ENCODE results near the gene KIAA1549. TPM values are rescaled to one million over a fixed set of nuclear protein-coding genes. Genes with fewer than 3 reads are reported as not detected.

The KIAA1549 gene
- total and polyA plus RNA-seq, 12 donors: 0.49 to 2.1 (median 1.6) TPM

DNA sequence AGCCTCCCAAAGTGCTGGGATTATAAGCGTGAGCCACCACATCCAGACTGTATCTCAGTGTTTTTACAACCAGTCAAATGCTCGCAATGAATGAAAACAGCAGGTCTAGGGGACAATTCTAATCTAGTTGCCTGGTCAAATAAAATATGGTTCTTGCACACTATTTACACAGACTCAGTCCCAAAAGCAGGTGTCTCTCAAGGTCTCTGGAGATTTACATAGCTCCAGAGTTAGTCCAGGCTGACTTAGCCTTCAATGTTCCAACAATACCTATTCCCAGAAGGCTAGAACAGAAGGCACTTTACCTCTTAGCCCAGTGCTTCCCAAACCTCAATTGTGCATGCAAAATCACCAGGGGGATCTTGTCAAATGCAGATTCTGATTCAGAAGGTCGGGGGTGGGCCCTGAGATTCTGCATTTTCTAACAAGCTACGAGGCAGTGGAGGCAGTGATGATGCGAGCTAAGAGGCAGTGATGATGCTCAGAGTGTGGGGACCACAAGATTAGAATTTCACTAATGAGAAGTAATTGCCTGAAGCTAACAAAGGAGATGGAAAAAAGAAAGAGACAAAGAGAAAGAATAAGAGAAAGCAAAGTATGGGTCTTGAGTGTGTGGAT, 6.4 kb downstream of the KIAA1549 start:
- H3K27me3 ChIP-seq: peaks cover 0 to 13% (median 0%) of the 10 kb centered on the region in 7 donors
- H3K36me3 ChIP-seq: no peaks in the 10 kb centered on the region
- DNase-seq: no peak
- H3K4me1 ChIP-seq: peaks cover 0 to 16% (median under 1%) of the 10 kb centered on the region in 9 donors
- H3K27ac ChIP-seq: no peak overlapping the region
- no peak overlapping the region for H3K4me3 ChIP-seq
- ATAC-seq: no peak
- WGBS, 2 donors: 80 to 91% methylated on average over 5 of the region's 5 CpGs
- no peaks in the 10 kb centered on the region for H3K9me3 ChIP-seq
- intact Hi-C loops (cut with DNase I): no loop called here
- TF ChIP-seq, protein P1, sequence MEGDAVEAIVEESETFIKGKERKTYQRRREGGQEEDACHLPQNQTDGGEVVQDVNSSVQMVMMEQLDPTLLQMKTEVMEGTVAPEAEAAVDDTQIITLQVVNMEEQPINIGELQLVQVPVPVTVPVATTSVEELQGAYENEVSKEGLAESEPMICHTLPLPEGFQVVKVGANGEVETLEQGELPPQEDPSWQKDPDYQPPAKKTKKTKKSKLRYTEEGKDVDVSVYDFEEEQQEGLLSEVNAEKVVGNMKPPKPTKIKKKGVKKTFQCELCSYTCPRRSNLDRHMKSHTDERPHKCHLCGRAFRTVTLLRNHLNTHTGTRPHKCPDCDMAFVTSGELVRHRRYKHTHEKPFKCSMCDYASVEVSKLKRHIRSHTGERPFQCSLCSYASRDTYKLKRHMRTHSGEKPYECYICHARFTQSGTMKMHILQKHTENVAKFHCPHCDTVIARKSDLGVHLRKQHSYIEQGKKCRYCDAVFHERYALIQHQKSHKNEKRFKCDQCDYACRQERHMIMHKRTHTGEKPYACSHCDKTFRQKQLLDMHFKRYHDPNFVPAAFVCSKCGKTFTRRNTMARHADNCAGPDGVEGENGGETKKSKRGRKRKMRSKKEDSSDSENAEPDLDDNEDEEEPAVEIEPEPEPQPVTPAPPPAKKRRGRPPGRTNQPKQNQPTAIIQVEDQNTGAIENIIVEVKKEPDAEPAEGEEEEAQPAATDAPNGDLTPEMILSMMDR (IDR thresholded peaks at IDR 0.05): no peak

DNA sequence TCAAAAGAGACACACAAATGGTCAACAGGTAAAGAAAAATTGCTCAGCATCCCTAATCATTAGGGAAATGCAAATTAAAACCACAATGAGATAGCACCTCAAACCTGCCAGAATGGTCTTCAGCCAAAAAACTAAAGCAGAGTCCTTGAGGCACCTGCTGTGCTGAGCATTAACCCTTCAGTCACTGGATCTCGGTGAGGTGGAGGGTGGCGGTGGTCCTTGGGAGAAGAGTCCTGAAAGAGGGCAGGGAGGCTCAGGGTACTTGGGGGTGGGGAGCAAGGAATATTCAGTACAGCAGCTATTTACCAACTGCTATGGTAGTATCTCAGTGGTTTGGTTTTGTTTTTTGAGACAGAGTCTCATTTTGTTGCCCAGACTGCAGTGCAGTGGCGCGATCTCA, 7.1 kb downstream of the KIAA1549 start:
- no peaks in the 10 kb centered on the region for H3K9me3 ChIP-seq
- H3K4me1 ChIP-seq: peaks cover 0 to 12% (median 0%) of the 10 kb centered on the region in 9 donors
- H3K4me3 ChIP-seq: no peak overlapping the region
- peaks cover 0 to 7% (median 0%) of the 10 kb centered on the region in 7 donors for H3K27me3 ChIP-seq
- ATAC-seq: no peak
- intact Hi-C loops (cut with DNase I): no loop called here
- DNase-seq: no peak
- WGBS, 2 donors: 93 to 99% methylated on average over 4 of the region's 4 CpGs
- TF ChIP-seq, protein P1 (IDR thresholded peaks at IDR 0.05): no peak
- H3K36me3 ChIP-seq: no peaks in the 10 kb centered on the region
- H3K27ac ChIP-seq: no peak overlapping the region

DNA sequence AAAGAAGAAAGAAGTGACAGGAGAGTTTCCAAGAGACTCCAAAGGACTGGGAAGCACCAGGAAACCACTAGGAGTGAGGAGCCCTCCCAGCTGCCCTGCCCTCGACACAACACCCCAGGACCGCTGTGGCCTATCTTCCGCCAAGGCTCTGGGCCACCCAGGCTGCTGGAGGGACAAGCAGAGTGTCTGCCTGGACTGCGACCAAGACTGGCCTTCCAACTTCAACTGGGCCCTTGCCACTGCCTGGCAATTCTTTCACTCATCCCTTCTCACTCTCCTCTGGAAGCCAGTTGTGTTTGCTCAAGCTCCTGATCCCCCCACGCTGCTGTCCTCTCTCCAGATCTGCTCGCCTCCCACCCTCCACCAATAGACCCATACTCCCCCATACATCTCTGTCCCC, 10.2 kb downstream of the KIAA1549 start:
- 80 to 90% methylated on average over 6 of the region's 6 CpGs for WGBS, 2 donors
- Histone ChIP-seq H3K27me3 (no peaks in the 10 kb centered on the region), H3K27ac (no peak overlapping the region), H3K4me3 (no peak overlapping the region), H3K4me1 (peaks cover 0 to 18% (median 6%) of the 10 kb centered on the region in 9 donors), H3K36me3 (no peaks in the 10 kb centered on the region), H3K9me3 (no peaks in the 10 kb centered on the region)
- DNase-seq: no peak
- intact Hi-C loops (cut with DNase I): no loop called here
- ATAC-seq: no peak
- TF ChIP-seq, protein P1 (IDR thresholded peaks at IDR 0.05): no peak

- H3K36me3 ChIP-seq: no peaks in the 10 kb centered on the region
- DNase-seq (no peak), ATAC-seq (no peak)
- no peak overlapping the region for H3K4me3 ChIP-seq
- TF ChIP-seq, protein P1 (IDR thresholded peaks at IDR 0.05): no peak
- H3K4me1 ChIP-seq: peaks cover 0 to 18% (median 6%) of the 10 kb centered on the region in 9 donors
- H3K9me3 ChIP-seq: no peaks in the 10 kb centered on the region
- no peaks in the 10 kb centered on the region for H3K27me3 ChIP-seq
- intact Hi-C loops (cut with DNase I): no loop called here
- H3K27ac ChIP-seq: no peak overlapping the region
- 94 to 96% methylated on average over 7 of the region's 7 CpGs for WGBS, 2 donors
These were observed 10.7 kb downstream of the KIAA1549 start for GRCh38 chr7:138970446-138970845.
